Measurements from ENCODE around the gene SF3B2. TPM values are rescaled to one million over a fixed set of nuclear protein-coding genes. Genes with fewer than 3 reads are reported as not detected.

The SF3B2 gene
- total and polyA plus RNA-seq, 9 of the 15 experiments (the other 6 are each of a cell fraction or from before 2014, with no cell fraction given), result 58.3 to 248 (median 157) TPM

- TF ChIP-seq FOSL1 (tag; conservative IDR thresholded peaks at IDR 0.05), result no peak
- no peak for TF ChIP-seq SAFB2 (IDR thresholded peaks at IDR 0.05; ENCODE audit: borderline replicate concordance, low read depth, low read length, severe bottlenecking)
- peak; percentile 97 for TF ChIP-seq GABPB1 (CRISPR knock-in tag; IDR thresholded peaks at IDR 0.05)
- TF ChIP-seq NR0B1 (IDR thresholded peaks at IDR 0.05; ENCODE audit: partially characterized antibody), result no peak
- TF ChIP-seq ZNF740 (CRISPR knock-in tag; IDR thresholded peaks at IDR 0.05), result no peak
- TF ChIP-seq ZNF740 (tag; IDR thresholded peaks at IDR 0.05), result no peak
- no peak for TF ChIP-seq ZNF592 (IDR thresholded peaks at IDR 0.05)
- TF ChIP-seq DACH1 (IDR thresholded peaks at IDR 0.05; ENCODE audit: partially characterized antibody), result no peak
- 0 out of 2 replicates have a peak, but pooled peaks have one; percentile 16 for TF ChIP-seq HSF4 (CRISPR knock-in tag; IDR thresholded peaks at IDR 0.05; ENCODE audit: borderline replicate concordance)
- no peak for TF ChIP-seq ASH1L (IDR thresholded peaks at IDR 0.05; ENCODE audit: borderline replicate concordance, low read depth, partially characterized antibody)
- TF ChIP-seq CBX2 (IDR thresholded peaks at IDR 0.05; ENCODE audit: insufficient read depth, low read length, poor library complexity, severe bottlenecking), result no peak
- no peak for TF ChIP-seq HBP1 (CRISPR knock-in tag; IDR thresholded peaks at IDR 0.05)
- TF ChIP-seq GTF2A2 (tag; IDR thresholded peaks at IDR 0.05), result no peak
- TF ChIP-seq ZNF699 (CRISPR knock-in tag; IDR thresholded peaks at IDR 0.05; ENCODE audit: insufficient replicate concordance), result no peak
- TF ChIP-seq PCBP2 (IDR thresholded peaks at IDR 0.05; ENCODE audit: low read depth, low read length, poor library complexity, severe bottlenecking), result no peak
- no peak; the same call in 1 of the 2 replicates for TF ChIP-seq SOX6 (IDR thresholded peaks at IDR 0.05)
- no peak for TF ChIP-seq MITF (IDR thresholded peaks at IDR 0.05)
Observed at GRCh38 chr11:66051766-66052663, at the start of gene SF3B2 (continued).

Measured in K562 (cell line).